ENCODE measurements around the gene NTRK1.
A peak's percentile ranks its signal among the peaks of the same experiment; 100 is the strongest.

Gene NTRK1

GRCh38 chr1:156828400-156829124 lies 32.1 kb upstream of the NTRK1 start:
- Mint-ChIP-seq H3K27me3 (peaks cover 22% of the 10 kb centered on the region), H3K4me3 (no peak overlapping the region), H3K4me1 (peaks cover 2% of the 10 kb centered on the region), H3K9me3 (no peaks in the 10 kb centered on the region), H3K27ac (peak overlapping the region in 1 of 2 donors; percentile 81)
- DNase-seq (no peak), ATAC-seq (no peak)

- no peak for ATAC-seq
- no peak for DNase-seq
- Mint-ChIP-seq H3K27me3 (peaks cover 36% of the 10 kb centered on the region), H3K4me3 (no peak overlapping the region), H3K4me1 (peaks cover 41% of the 10 kb centered on the region), H3K27ac (peak overlapping the region in 1 of 2 donors; percentile 28), H3K9me3 (no peaks in the 10 kb centered on the region)
Measured at GRCh38 chr1:156832434-156832833, 28.2 kb upstream of the NTRK1 start.

GRCh38 chr1:156833603-156834002 lies 27.1 kb upstream of the NTRK1 start:
- Mint-ChIP-seq H3K27ac (peak overlapping the region in 1 of 2 donors; percentile 45), H3K27me3 (peaks cover 39% of the 10 kb centered on the region)
- ATAC-seq, result peak; percentile 68

GRCh38 chr1:156834322-156834721 lies 26.3 kb upstream of the NTRK1 start:
- peaks cover 51% of the 10 kb centered on the region for H3K4me1 Mint-ChIP-seq
- H3K27me3 Mint-ChIP-seq, result peaks cover 45% of the 10 kb centered on the region
- ATAC-seq (no peak), DNase-seq (no peak)
- peak overlapping the region in 1 of 2 donors; percentile 14 for H3K4me3 Mint-ChIP-seq
- no peaks in the 10 kb centered on the region for H3K9me3 Mint-ChIP-seq
- H3K27ac Mint-ChIP-seq, result no peak overlapping the region

More at GRCh38 chr1:156833603-156834002, 27.1 kb upstream of the NTRK1 start:
- Mint-ChIP-seq H3K4me3 (peak overlapping the region in 1 of 2 donors; percentile 24), H3K4me1 (peaks cover 45% of the 10 kb centered on the region), H3K9me3 (no peaks in the 10 kb centered on the region)
- DNase-seq, result peak in 1 of 2 donors; percentile 42

- H3K4me3 Mint-ChIP-seq, result peak overlapping the region; percentile 55 to 64
- peaks cover 57% of the 10 kb centered on the region for H3K27me3 Mint-ChIP-seq
- H3K27ac Mint-ChIP-seq, result peak overlapping the region; percentile 7 to 67
- H3K9me3 Mint-ChIP-seq, result no peaks in the 10 kb centered on the region
- peak; percentile 54 to 79 for DNase-seq
- peak; percentile 89 for ATAC-seq
- H3K4me1 Mint-ChIP-seq, result peaks cover 58% of the 10 kb centered on the region
Measured at GRCh38 chr1:156836041-156836654, 24.5 kb upstream of the NTRK1 start.

- no peak for DNase-seq
- Mint-ChIP-seq H3K27me3 (peaks cover 57% of the 10 kb centered on the region), H3K4me3 (peak overlapping the region in 1 of 2 donors; percentile 39), H3K27ac (no peak overlapping the region), H3K9me3 (no peaks in the 10 kb centered on the region), H3K4me1 (peaks cover 58% of the 10 kb centered on the region)
- ATAC-seq, result no peak
Measured at GRCh38 chr1:156836892-156837291, 23.8 kb upstream of the NTRK1 start.

GRCh38 chr1:156838972-156839371 lies 21.7 kb upstream of the NTRK1 start:
- no peak overlapping the region for H3K4me3 Mint-ChIP-seq
- no peak overlapping the region for H3K27ac Mint-ChIP-seq
- H3K27me3 Mint-ChIP-seq, result peaks cover 64% of the 10 kb centered on the region
- H3K4me1 Mint-ChIP-seq, result peaks cover 54% of the 10 kb centered on the region
- ATAC-seq (peak; percentile 32), DNase-seq (peak; percentile 49 to 63)
- no peaks in the 10 kb centered on the region for H3K9me3 Mint-ChIP-seq

- no peak overlapping the region for H3K27ac Mint-ChIP-seq
- no peak for ATAC-seq
- peaks cover 64% of the 10 kb centered on the region for H3K27me3 Mint-ChIP-seq
- H3K9me3 Mint-ChIP-seq, result no peaks in the 10 kb centered on the region
- DNase-seq, result no peak
- H3K4me3 Mint-ChIP-seq, result no peak overlapping the region
- H3K4me1 Mint-ChIP-seq, result peaks cover 54% of the 10 kb centered on the region
Measured at GRCh38 chr1:156839426-156840109, 21.1 kb upstream of the NTRK1 start.

GRCh38 chr1:156840186-156840897 lies 20.3 kb upstream of the NTRK1 start:
- DNase-seq (no peak), ATAC-seq (no peak)
- peaks cover 69% of the 10 kb centered on the region for H3K27me3 Mint-ChIP-seq
- H3K4me3 Mint-ChIP-seq, result no peak overlapping the region
- no peak overlapping the region for H3K27ac Mint-ChIP-seq
- no peaks in the 10 kb centered on the region for H3K9me3 Mint-ChIP-seq
- peaks cover 54% of the 10 kb centered on the region for H3K4me1 Mint-ChIP-seq

GRCh38 chr1:156840898-156841279 lies 19.8 kb upstream of the NTRK1 start:
- no peak for ATAC-seq
- no peak overlapping the region for H3K27ac Mint-ChIP-seq
- no peaks in the 10 kb centered on the region for H3K9me3 Mint-ChIP-seq
- H3K4me1 Mint-ChIP-seq, result peaks cover 54% of the 10 kb centered on the region
- H3K4me3 Mint-ChIP-seq, result no peak overlapping the region
- H3K27me3 Mint-ChIP-seq, result peaks cover 74% of the 10 kb centered on the region
- DNase-seq, result no peak

- no peak for ATAC-seq
- Mint-ChIP-seq H3K4me1 (peaks cover 53% of the 10 kb centered on the region), H3K27me3 (peaks cover 79% of the 10 kb centered on the region), H3K9me3 (no peaks in the 10 kb centered on the region), H3K4me3 (no peak overlapping the region), H3K27ac (no peak overlapping the region)
- DNase-seq, result no peak
Measured at GRCh38 chr1:156841295-156841855, 19.3 kb upstream of the NTRK1 start.

- no peak overlapping the region for H3K4me3 Mint-ChIP-seq
Measured at GRCh38 chr1:156842618-156843300, 17.9 kb upstream of the NTRK1 start.

GRCh38 chr1:156844102-156844501 lies 16.6 kb upstream of the NTRK1 start:
- no peak for DNase-seq
- Mint-ChIP-seq H3K27ac (peak overlapping the region in 1 of 2 donors; percentile 81), H3K27me3 (peaks cover 93% of the 10 kb centered on the region)

More at GRCh38 chr1:156842618-156843300, 17.9 kb upstream of the NTRK1 start:
- Mint-ChIP-seq H3K4me1 (peaks cover 51% of the 10 kb centered on the region), H3K27me3 (peaks cover 93% of the 10 kb centered on the region), H3K27ac (no peak overlapping the region), H3K9me3 (no peaks in the 10 kb centered on the region)
- ATAC-seq, result no peak
- no peak for DNase-seq

GRCh38 chr1:156844638-156845037 lies 16.0 kb upstream of the NTRK1 start:
- peaks cover 59% of the 10 kb centered on the region for H3K4me1 Mint-ChIP-seq
- peaks cover 89% of the 10 kb centered on the region for H3K27me3 Mint-ChIP-seq
- peak overlapping the region; percentile 60 to 80 for H3K4me3 Mint-ChIP-seq
- H3K27ac Mint-ChIP-seq, result no peak overlapping the region
- no peak for ATAC-seq
- H3K9me3 Mint-ChIP-seq, result no peaks in the 10 kb centered on the region
- DNase-seq, result no peak

More at GRCh38 chr1:156844102-156844501, 16.6 kb upstream of the NTRK1 start:
- Mint-ChIP-seq H3K4me1 (peaks cover 57% of the 10 kb centered on the region), H3K4me3 (peak overlapping the region; percentile 21 to 65), H3K9me3 (no peaks in the 10 kb centered on the region)
- ATAC-seq, result no peak

All from stimulated activated naive CD8-positive, alpha-beta T cell treated with anti-CD3 and anti-CD28 coated beads, Interleukin-15, amount 100 ng/mL, for 72 hours (primary cell).